ENCODE results near the gene PEAR1. TPM values are rescaled to one million over a fixed set of nuclear protein-coding genes. Genes with fewer than 3 reads are reported as not detected.

The PEAR1 gene
- total RNA-seq (2022; extraction: Qiagen RNA extraction; ENCODE audit: low read depth): 7.8 to 12.2 TPM (median 10.1 TPM) in 5 replicates

GRCh38 chr1:156893048-156893953, at the start of gene PEAR1:
TSS of gene PEAR1 (plus strand) at chr1:156893718. CDS start at chr1:156903927, 10,209 bp downstream.

DNA sequence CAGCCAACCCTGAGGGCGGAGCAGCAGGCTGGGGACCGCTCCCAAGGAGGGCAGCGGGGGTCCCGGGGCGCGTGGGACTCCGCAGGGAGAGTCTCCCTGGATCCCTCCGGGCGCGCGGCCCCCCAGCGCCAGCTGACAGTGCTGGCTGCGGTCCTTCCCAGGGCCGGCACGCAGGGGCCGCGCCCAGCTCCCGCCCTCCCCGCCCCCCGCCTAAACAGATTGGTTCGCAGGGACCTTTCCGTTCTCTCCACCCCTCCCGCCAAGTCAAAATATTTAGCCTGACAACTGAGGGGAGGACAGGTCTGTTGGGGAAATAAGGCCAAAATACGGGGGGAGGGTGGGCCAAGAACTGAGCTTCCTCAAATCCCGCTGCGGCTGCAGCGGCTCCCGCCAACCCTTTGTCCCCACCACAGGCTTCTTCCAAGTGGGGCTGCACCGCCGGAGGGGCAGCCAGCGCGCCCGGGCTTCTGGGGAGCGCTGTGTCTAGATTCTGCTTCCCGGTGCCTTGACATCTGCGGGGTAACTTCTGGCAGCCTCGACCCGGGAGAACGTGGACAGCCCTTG, 34.5 kb upstream of the PEAR1 start, which contains the start of gene INSRR:
Gene INSRR (minus strand): TSS at position 159 of the 564 bp plus-strand sequence. CDS start 496 bp downstream, outside the sequence.

GRCh38 chr1:156860628-156861423, 32.7 kb upstream of the PEAR1 start, which contains the start of gene NTRK1:
TSS of gene NTRK1 (plus strand) at chr1:156860865. CDS start at chr1:156860935, 70 bp downstream.

DNA sequence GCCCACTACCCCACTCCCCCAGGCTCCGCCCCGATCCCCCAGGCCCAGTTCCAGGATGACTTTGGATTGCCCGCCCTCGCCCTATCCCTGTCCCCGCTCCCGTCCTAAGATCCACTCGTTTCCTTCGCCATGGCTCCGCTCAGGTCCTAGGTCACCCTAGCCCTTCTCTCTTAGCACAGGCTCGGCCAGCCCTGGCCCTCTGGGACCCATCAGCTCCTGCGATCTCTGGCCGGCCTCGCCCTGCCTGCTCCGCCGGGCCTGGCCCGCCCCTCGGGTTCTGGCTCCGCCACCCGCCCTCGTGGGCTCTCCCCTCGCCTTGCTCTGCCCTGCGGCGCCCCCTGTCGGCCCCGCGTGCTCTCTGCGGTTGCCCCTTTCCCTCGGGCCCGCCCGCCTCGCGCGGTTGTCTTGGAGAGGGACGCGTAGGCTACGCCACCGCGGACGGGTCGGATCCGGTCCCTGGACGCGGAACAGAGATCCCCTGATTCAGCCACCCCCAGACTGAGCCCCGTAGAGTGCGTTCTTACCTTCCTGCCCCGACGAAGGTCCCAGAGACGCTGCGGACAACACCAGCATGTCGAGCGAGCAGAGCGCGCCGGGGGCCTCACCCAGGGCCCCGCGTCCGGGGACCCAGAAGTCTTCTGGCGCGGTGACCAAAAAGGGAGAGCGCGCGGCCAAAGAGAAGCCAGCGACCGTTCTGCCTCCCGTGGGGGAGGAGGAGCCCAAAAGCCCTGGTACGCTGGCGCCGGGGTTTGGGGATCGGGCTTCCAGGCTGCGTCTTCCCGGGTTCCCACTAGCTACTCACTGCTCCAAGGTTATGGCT, 26.9 kb downstream of the PEAR1 start, which contains the start of gene LRRC71:
Gene LRRC71 (plus strand): TSS at position 400 of the 820 bp plus-strand sequence. CDS start 172 bp downstream, at position 572.

Other genes with a start within 250 kb of the PEAR1 start
- gene NES, start 216.3 kb upstream of the PEAR1 start, total RNA-seq (2022; extraction: Qiagen RNA extraction; ENCODE audit: low read depth): 1.4 to 1.8 TPM (median 1.6 TPM) in 5 replicates
- gene CRABP2, start 188.1 kb upstream of the PEAR1 start, total RNA-seq (2022; extraction: Qiagen RNA extraction; ENCODE audit: low read depth): 9.9 to 13.9 TPM (median 11.1 TPM) in 5 replicates
- gene METTL25B, start 165.2 kb upstream of the PEAR1 start, total RNA-seq (2022; extraction: Qiagen RNA extraction; ENCODE audit: low read depth): 23.0 to 26.9 TPM (median 24.1 TPM) in 5 replicates
- gene ISG20L2, start 165.0 kb upstream of the PEAR1 start, total RNA-seq (2022; extraction: Qiagen RNA extraction; ENCODE audit: low read depth): 44.5 to 58.6 TPM (median 50.0 TPM) in 5 replicates
- gene MRPL24, start 152.6 kb upstream of the PEAR1 start, total RNA-seq (2022; extraction: Qiagen RNA extraction; ENCODE audit: low read depth): 176 to 202 TPM (median 189 TPM) in 5 replicates
- gene HDGF, start 142.0 kb upstream of the PEAR1 start, total RNA-seq (2022; extraction: Qiagen RNA extraction; ENCODE audit: low read depth): 455 to 497 TPM (median 464 TPM) in 5 replicates
- gene PRCC, start 126.2 kb upstream of the PEAR1 start, total RNA-seq (2022; extraction: Qiagen RNA extraction; ENCODE audit: low read depth): 69.7 to 82.0 TPM (median 76.7 TPM) in 5 replicates
- gene SH2D2A, start 76.9 kb upstream of the PEAR1 start, total RNA-seq (2022; extraction: Qiagen RNA extraction; ENCODE audit: low read depth): 3.9 to 5.1 TPM (median 4.7 TPM) in 5 replicates
- gene INSRR, start 34.6 kb upstream of the PEAR1 start, total RNA-seq (2022; extraction: Qiagen RNA extraction; ENCODE audit: low read depth): not detected in 5 replicates
- gene NTRK1, start 32.9 kb upstream of the PEAR1 start, total RNA-seq (2022; extraction: Qiagen RNA extraction; ENCODE audit: low read depth): 0.09 to 0.26 TPM (median 0.17 TPM) in 4 of 5 replicates, not detected in the other
- 0.11 to 0.38 TPM (median 0.16 TPM) in 4 of 5 replicates, not detected in the other for gene LRRC71, start 26.9 kb downstream of the PEAR1 start, total RNA-seq (2022; extraction: Qiagen RNA extraction; ENCODE audit: low read depth)
- gene ARHGEF11, start 152.0 kb downstream of the PEAR1 start, total RNA-seq (2022; extraction: Qiagen RNA extraction; ENCODE audit: low read depth): 17.4 to 23.5 TPM (median 20.7 TPM) in 5 replicates
- not detected in 5 replicates for gene ETV3L, start 206.1 kb downstream of the PEAR1 start, total RNA-seq (2022; extraction: Qiagen RNA extraction; ENCODE audit: low read depth)
- 11.1 to 16.2 TPM (median 12.3 TPM) in 5 replicates for gene ETV3, start 244.7 kb downstream of the PEAR1 start, total RNA-seq (2022; extraction: Qiagen RNA extraction; ENCODE audit: low read depth)